Skin epidermis (tissue), 12 donors: ENCODE results near the gene DMD.

Experiments
- H3K27ac ChIP-seq, 21 experiments: fragments of 200-600 bp; sonication (generic) in 11 of 21; one replicate each; pipeline ENCODE4 v1.5.0; 2020; ENCODE audit warnings: mild to moderate bottlenecking in 3 of 21, inconsistent platforms in 2 of 21, moderate library complexity in 2 of 21
- H3K4me3 ChIP-seq, 7 experiments: fragments of 200-600 bp; sonication (generic) in 2 of 7; one replicate each; pipeline ENCODE4 v1.5.0; 2020; ENCODE audit warnings: inconsistent platforms in 2 of 7, mild to moderate bottlenecking in 2 of 7, moderate library complexity in 1 of 7

DMD gene

GRCh38 chrX:31093639-31093975, 2117.7 kb downstream of the DMD start:
- Histone ChIP-seq H3K4me3 (no peak overlapping the region), H3K27ac (peak overlapping the region in 1 of 21 experiments; percentile 78)

DNA sequence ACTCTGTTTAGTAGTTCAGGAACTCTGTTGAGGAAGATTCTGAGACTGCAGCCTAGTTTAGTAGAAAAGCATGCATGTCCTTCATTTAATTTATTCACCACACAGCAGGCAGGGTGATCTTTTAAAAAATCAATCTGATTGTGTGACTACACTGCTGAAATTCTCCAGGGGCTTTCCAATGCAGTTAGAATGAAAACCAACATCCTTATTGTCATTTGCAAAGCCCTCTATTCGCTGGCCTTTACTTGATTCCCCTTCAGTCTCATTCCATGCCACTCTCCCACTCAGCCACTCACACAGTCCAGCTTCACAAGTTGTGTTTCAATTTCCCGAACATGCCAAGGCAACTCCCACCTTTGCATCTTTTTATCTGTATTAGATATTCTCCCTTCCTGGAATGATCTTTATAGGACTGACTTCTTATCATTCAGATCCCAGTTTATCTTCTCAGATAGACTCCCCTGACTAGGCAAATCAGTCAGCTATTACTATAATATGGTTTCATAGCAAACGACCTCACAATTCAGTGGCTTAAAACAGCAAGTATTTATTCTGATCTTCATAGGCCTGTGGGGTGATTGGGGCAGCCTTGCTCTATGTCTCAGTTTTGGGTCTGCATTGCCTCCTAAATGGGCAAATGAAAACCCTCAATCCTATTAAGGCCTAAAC, 2118.2 kb downstream of the DMD start:
- peak overlapping the region in 1 of 21 experiments; percentile 78 for H3K27ac ChIP-seq
- no peak overlapping the region for H3K4me3 ChIP-seq

GRCh38 chrX:31092476-31092875, 2118.9 kb downstream of the DMD start:
- Histone ChIP-seq H3K4me3 (no peak overlapping the region), H3K27ac (peak overlapping the region in 1 of 21 experiments; percentile 78)

GRCh38 chrX:31091819-31092218, 2119.5 kb downstream of the DMD start:
- peak overlapping the region in 1 of 21 experiments; percentile 50 for H3K27ac ChIP-seq
- H3K4me3 ChIP-seq, result no peak overlapping the region

GRCh38 chrX:31074522-31074921, 2136.8 kb downstream of the DMD start:
- H3K27ac ChIP-seq, result no peak overlapping the region
- no peak overlapping the region for H3K4me3 ChIP-seq

GRCh38 chrX:31071725-31072124, 2139.6 kb downstream of the DMD start, which contains the start of gene FTHL17:
Gene FTHL17 (minus strand): TSS chrX:31072041. CDS start chrX:31071953, 88 bp downstream.
- Histone ChIP-seq H3K4me3 (no peak within 1 kb of the TSS), H3K27ac (peak within 1 kb of the TSS in 1 of 21 experiments; percentile 44)

GRCh38 chrX:31071262-31071661, 2140.1 kb downstream of the DMD start:
- H3K27ac ChIP-seq, result peak overlapping the region in 1 of 21 experiments; percentile 44
- no peak overlapping the region for H3K4me3 ChIP-seq

GRCh38 chrX:31070057-31070468, 2141.3 kb downstream of the DMD start:
- peak overlapping the region in 1 of 21 experiments; percentile 44 for H3K27ac ChIP-seq

More at GRCh38 chrX:31070057-31070468, 2141.3 kb downstream of the DMD start:
- no peak overlapping the region for H3K4me3 ChIP-seq
